RWPE2 (cell line): Measurements from ENCODE around the gene GMCL2.
A peak's percentile ranks its signal among the peaks of the same experiment; 100 is the strongest.

ENCODE experiments used
- ATAC-seq: fragments of 200-7000 bp; cut with Tn5 transposase; 3 replicates; pipeline ENCODE4 v1.9.1; 2021; ENCODE audit warnings: low read depth
- DNase-seq: peaks from one replicate; pipeline ENCODE4 v3.0.0-alpha.2; 2020; ENCODE audit warnings: low spot score
- H3K27ac ChIP-seq: fragments of 450-650 bp; 2 replicates; pipeline ENCODE4 v1.5.1; 2017; ENCODE audit warnings: mild to moderate bottlenecking; ENCODE audit not compliant: poor library complexity, severe bottlenecking
- H3K27me3 ChIP-seq: fragments of 250-450 bp; sonication (Bioruptor Pico); 2 replicates; pipeline ENCODE4 v1.5.1; 2021; ENCODE audit warnings: mild to moderate bottlenecking, moderate library complexity; ENCODE audit not compliant: insufficient read depth, poor library complexity, severe bottlenecking
- H3K36me3 ChIP-seq: fragments of 250-450 bp; sonication (Bioruptor Pico); 2 replicates; pipeline ENCODE4 v1.5.1; 2020; ENCODE audit warnings: low read depth, mild to moderate bottlenecking, moderate library complexity
- H3K4me1 ChIP-seq: fragments of 250-450 bp; sonication (Bioruptor Pico); 2 replicates; pipeline ENCODE4 v1.5.1; 2021; ENCODE audit warnings: mild to moderate bottlenecking, moderate library complexity; ENCODE audit not compliant: insufficient read depth, poor library complexity, severe bottlenecking
- H3K4me3 ChIP-seq: fragments of 250-450 bp; sonication (Bioruptor Pico); 2 replicates; pipeline ENCODE4 v1.5.1; 2021; ENCODE audit warnings: mild to moderate bottlenecking, moderate library complexity; ENCODE audit not compliant: severe bottlenecking
- H3K9me3 ChIP-seq: fragments of 250-450 bp; sonication (Bioruptor Pico); 2 replicates; pipeline ENCODE4 v1.5.1; 2021; ENCODE audit warnings: mild to moderate bottlenecking, moderate library complexity; ENCODE audit not compliant: severe bottlenecking
- TF ChIP-seq, protein P1 (sequence below): fragments of 450-650 bp; IDR thresholded peaks from one replicate; pipeline ENCODE4 v1.5.1; 2017; ENCODE audit warnings: mild to moderate bottlenecking, moderate library complexity; ENCODE audit not compliant: poor library complexity, severe bottlenecking

GMCL2 gene

DNA sequence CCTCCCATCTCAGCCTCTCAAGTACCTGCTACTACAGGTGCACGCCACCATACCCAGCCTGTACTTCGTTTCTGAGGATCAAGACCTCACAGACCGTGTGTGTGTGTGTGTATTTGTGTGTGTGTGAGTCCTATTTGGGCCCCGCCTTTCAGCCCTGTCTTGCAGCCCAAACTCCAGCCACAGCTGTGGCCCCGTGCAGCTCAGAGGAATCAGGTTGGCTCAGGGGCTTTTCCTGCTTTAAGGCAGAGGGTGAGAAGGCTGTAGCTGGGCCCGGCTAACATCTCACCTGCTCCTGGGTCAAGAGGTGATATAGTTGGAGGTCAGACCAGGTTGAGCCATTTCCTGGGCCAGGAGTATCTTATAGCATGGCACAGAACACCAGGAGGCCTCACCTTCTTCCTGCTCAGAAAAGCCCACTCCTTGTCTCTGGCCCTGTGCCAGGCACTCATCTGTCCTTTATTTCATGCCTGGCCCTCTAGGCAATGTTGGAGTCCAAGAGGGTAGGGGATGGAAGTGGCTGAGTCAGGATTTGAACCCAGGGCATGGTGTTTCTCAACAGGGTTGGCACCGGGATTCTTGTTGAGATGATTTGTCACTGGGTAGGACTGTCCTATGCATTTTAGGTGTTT, 47.1 kb upstream of the GMCL2 start:
- no peaks in the 10 kb centered on the region for H3K27me3 ChIP-seq
- DNase-seq (no peak), ATAC-seq (no peak)
- peaks cover 19% of the 10 kb centered on the region for H3K4me1 ChIP-seq
- H3K27ac ChIP-seq, result no peak overlapping the region
- H3K36me3 ChIP-seq, result peaks cover 20% of the 10 kb centered on the region
- TF ChIP-seq, protein P1, sequence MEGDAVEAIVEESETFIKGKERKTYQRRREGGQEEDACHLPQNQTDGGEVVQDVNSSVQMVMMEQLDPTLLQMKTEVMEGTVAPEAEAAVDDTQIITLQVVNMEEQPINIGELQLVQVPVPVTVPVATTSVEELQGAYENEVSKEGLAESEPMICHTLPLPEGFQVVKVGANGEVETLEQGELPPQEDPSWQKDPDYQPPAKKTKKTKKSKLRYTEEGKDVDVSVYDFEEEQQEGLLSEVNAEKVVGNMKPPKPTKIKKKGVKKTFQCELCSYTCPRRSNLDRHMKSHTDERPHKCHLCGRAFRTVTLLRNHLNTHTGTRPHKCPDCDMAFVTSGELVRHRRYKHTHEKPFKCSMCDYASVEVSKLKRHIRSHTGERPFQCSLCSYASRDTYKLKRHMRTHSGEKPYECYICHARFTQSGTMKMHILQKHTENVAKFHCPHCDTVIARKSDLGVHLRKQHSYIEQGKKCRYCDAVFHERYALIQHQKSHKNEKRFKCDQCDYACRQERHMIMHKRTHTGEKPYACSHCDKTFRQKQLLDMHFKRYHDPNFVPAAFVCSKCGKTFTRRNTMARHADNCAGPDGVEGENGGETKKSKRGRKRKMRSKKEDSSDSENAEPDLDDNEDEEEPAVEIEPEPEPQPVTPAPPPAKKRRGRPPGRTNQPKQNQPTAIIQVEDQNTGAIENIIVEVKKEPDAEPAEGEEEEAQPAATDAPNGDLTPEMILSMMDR, result no peak
- H3K4me3 ChIP-seq, result no peak overlapping the region
- no peaks in the 10 kb centered on the region for H3K9me3 ChIP-seq

GRCh38 chr5:178232920-178233429, 45.8 kb upstream of the GMCL2 start:
- peak overlapping the region; percentile 50 for H3K4me3 ChIP-seq
- no peaks in the 10 kb centered on the region for H3K9me3 ChIP-seq
- H3K4me1 ChIP-seq, result peaks cover 18% of the 10 kb centered on the region
- ATAC-seq, result no peak
- peaks cover 33% of the 10 kb centered on the region for H3K36me3 ChIP-seq
- peak overlapping the region; percentile 73 for H3K27ac ChIP-seq
- H3K27me3 ChIP-seq, result no peaks in the 10 kb centered on the region
- TF ChIP-seq, protein P1, result no peak
- DNase-seq, result no peak

DNA sequence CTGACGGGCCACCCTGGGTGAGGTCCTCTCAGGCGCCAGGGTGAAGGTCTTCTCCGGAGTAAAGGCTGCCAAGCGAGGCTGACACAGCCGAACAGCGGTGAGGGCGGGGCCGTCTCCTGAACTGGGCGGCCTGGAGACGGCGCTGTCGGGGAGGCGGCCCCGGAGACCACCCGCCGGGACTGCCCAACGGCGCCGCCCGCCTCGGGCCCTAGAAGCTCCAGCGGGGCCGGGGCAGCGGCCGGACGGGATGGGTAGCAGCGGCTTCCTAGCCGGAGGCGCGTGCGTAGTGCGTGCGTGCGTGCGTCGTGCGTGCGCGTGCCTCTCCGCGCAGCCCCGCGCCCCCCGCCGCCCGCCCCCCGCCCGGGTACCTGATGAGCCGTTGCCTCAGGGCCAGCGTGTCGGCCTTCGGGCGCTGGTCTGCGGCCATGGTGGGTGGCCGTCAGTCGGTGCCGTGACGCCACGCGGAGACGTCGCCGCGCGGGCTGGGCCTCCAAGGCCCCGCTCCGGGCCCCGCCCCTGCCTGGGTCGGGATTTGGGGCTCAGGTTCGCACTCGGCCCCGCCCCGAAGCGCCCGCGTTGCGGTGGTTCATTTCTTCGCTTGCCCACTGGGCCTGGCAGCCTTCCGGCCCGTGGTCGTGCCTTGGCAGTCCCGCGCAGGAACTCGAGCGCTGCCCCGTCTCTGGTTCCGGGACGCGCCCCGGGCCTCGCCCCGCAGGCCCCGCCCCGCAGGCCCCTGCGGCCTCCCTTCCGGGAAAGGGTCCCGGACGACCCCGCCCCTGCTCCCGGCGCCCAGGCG, 45.2 kb upstream of the GMCL2 start, which contains the start of gene PHYKPL:
Gene PHYKPL (minus strand): TSS at position 679 of the 796 bp plus-strand sequence. CDS start 252 bp downstream, at position 427.
- no peaks in the 10 kb centered on the region for H3K27me3 ChIP-seq
- H3K27ac ChIP-seq, result peak within 1 kb of the TSS; percentile 73
- DNase-seq (no peak), ATAC-seq (peak; percentile 73)
- no peaks in the 10 kb centered on the region for H3K9me3 ChIP-seq
- TF ChIP-seq, protein P1, result peak; percentile 2
- peaks cover 40% of the 10 kb centered on the region for H3K36me3 ChIP-seq
- peak within 1 kb of the TSS; percentile 50 for H3K4me3 ChIP-seq
- peaks cover 11% of the 10 kb centered on the region for H3K4me1 ChIP-seq

DNA sequence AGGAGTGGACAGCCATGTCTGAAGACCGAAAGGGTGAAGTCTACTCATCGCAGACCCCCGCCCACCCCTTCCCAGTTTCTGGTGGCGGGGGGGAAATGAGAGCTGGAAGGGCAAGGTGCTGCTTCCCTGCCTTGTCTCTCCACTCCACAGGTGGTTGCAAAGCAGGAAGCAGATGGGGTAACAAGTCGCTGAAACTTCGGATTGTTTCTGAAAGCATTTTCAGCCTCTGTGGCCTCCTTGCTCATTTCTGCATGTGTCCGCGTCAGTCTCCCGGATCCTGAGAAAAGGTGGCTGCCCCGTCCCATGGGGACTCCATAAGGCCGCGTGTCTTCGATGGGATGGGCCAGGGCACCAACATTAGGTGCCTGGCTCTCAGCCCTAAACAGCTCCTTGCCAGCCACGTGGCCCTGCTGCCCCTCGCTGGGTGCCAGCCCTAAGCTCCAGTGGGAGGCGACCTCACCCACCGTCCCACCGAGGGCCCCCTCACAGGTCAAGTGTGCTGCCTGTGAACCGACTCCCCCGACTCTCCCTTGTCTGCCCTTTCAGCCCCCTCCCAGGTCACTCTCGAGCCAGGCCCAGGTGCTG, 44.5 kb upstream of the GMCL2 start:
- Histone ChIP-seq H3K27ac (peak overlapping the region; percentile 73), H3K9me3 (no peaks in the 10 kb centered on the region), H3K27me3 (no peaks in the 10 kb centered on the region), H3K4me1 (peaks cover 7% of the 10 kb centered on the region), H3K4me3 (peak overlapping the region; percentile 50), H3K36me3 (peaks cover 46% of the 10 kb centered on the region)
- no peak for DNase-seq
- TF ChIP-seq, protein P1, result no peak
- ATAC-seq, result peak; percentile 6
